Lung microvascular endothelial cell (primary cell): ENCODE measurements around the gene FRMPD3. TPM values are rescaled to one million over a fixed set of nuclear protein-coding genes. Genes with fewer than 3 reads are reported as not detected.
A peak's percentile ranks its signal among the peaks of the same experiment; 100 is the strongest.
"Not testable (repeated sequence)": the region's sequence is repeated elsewhere in the genome, so short reads cannot be mapped to it uniquely, and the experiment has no call there.

Source experiments
- DNase-seq, 2 donors: peaks; one replicate each; pipeline versions ENCODE4 v3.0.0 to v3.0.0-alpha.2; 2010; ENCODE audit warnings: low read depth in 2 of 2
- total RNA-seq: library from RNA; depleted of rRNA; stranded (reverse); fragments of >200 nt; gene quantifications from 2 replicates; pipeline ENCODE4 v1.2.1, GENCODE V29; 2014

The FRMPD3 gene
- not detected in 2 replicates for total RNA-seq

DNA sequence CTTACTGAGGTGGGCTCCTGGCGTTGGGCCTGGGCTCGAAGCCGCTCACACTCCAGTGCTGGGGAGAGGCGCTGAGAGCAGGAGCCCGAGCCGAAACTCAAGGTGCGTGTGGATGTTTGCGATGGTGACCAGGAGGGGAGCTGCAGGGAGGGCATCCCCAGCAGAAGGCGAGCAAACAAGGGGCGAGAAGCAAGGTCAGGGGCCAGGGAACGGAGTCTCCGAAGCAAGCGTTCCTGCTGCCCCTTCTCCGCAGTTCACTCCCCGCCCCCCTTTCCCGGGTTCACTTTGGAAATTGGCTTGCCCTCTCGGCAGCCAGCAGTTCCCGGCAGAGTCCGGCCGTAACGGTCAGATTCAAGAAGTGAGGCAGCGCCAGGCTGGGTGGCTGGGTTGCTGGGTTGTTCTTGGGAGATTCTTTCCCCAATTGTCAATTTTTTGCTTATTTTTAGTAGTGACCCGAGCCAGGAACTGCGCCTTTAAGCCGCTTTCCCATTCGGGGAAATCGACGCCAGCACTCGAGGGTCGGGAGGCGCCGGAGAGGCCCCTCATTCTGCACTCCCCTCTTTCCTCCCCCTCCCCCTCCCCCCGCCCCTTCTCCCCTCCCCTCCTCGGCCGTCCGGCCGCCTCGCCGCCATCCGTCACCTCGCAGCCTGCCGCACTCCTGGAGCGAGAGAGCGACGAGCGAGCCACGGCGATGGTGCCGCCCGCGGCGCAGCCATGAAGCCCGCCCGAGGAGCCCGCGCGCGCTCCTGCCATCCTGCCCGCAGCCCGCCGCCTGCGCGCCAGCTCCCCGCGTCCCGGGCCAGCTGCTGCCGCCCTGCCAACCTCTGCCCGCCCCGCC lies at the start of gene FRMPD3:
Gene FRMPD3 (plus strand): TSS at position 655 of the 838 bp plus-strand sequence. CDS start 76,937 bp downstream, outside the sequence.
- DNase-seq: peak; percentile 3 to 13

DNA sequence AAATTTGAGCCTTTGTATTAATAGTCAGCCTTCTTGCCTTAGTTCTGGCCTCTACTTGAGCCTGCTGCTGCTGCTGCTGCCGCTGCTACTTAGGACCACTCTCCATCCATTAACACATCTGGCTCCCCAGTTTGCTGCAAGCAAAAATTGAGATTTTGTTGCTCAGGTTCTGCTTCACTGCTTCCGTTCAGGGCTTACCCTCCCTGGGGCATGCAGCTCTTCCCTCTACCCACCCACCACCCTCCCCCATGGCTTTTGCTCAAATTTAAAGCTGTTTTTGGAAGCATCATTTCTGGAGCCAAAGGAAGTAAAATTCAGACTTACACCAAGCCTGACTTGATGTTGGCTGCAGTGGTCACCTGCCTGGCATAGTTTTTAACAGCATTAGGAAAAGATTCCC lies 28.9 kb upstream of the FRMPD3 start:
- no peak for DNase-seq

GRCh38 chrX:107421337-107421861 lies 28.1 kb upstream of the FRMPD3 start:
- no peak for DNase-seq

- DNase-seq: peak; percentile 42 to 48
These were observed 20.4 kb upstream of the FRMPD3 start for GRCh38 chrX:107429090-107429489.

- no peak for DNase-seq
These were observed 9.3 kb upstream of the FRMPD3 start for GRCh38 chrX:107440187-107440586.

GRCh38 chrX:107440692-107441091 lies 8.8 kb upstream of the FRMPD3 start:
- no peak for DNase-seq

DNA sequence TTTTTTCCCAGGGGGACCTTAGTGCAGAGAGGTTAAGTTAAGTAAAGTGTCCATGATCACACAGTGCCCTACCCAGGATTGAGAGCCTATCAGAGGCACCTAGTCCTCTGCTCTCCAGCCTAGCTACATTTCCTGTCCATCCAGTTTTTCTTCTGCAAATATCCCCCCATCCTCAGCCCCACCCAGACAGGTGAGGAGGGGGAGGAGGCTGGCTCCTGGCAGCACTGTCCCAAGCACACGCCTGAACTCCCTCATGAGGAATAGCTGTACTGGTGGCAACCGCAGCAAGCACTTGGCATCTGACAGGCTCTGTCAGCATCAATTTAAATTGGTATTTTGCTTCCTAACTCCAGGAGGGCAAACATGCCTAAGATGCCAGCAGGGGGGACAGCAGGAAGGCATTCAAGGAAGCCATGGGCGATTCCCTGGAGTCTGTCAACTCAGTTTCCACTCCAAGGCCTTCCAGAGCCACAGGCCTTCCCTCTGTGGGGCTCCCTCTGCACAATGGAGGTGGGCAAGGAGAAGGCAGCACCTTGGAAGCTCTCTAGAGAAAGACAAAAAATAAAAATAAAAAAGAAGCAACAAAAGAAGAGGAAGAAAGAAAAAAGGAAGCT lies 6.4 kb upstream of the FRMPD3 start:
- DNase-seq: no peak

GRCh38 chrX:107445146-107445545 lies 4.3 kb upstream of the FRMPD3 start:
- DNase-seq: no peak

- no peak for DNase-seq
These were observed 3.8 kb upstream of the FRMPD3 start for GRCh38 chrX:107445631-107446030.

GRCh38 chrX:107447642-107448041 lies 1.8 kb upstream of the FRMPD3 start:
- DNase-seq: no peak

DNA sequence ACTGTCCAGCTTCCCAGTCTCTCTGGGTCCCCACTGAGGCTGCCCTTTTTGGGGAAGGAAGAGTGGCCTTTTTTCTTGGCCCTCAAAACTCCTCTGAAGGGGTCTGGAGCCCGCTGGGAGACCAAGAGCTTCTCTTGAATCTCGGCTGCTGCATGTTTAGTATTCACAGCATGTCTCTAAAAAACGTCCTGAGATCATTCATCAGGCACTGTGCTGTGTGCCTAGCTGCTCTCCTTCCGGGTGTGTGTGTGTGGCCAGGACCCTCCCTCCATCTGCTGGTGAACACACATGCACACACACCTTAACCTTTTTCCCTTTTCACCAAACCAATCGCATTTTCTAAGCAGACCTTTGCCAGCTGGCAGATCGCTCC lies 841 bp upstream of the FRMPD3 start:
- DNase-seq: no peak

GRCh38 chrX:107450823-107451509 lies 1.5 kb downstream of the FRMPD3 start:
- no peak for DNase-seq

DNA sequence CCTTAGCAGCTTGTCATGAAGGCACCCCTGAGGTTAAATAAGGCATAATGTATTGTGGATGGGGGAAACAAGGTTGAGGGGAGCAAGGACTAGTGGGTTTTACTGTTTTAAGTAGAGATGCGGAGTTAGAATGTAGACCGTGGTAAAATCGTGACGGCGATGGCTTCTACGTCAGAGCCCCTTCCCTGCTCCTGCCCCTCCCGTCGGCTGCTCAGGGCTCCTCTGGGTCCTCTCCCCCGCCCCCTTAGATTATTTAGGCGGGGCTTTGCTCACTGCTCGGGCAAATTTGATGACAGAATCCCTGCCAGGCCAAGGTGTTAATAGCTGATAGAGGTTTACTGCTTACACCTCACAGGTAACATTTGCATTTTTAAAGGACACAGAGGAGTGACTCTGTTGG lies 2.3 kb downstream of the FRMPD3 start:
- no peak for DNase-seq

GRCh38 chrX:107452581-107452980 lies 3.1 kb downstream of the FRMPD3 start:
- DNase-seq: no peak

DNA sequence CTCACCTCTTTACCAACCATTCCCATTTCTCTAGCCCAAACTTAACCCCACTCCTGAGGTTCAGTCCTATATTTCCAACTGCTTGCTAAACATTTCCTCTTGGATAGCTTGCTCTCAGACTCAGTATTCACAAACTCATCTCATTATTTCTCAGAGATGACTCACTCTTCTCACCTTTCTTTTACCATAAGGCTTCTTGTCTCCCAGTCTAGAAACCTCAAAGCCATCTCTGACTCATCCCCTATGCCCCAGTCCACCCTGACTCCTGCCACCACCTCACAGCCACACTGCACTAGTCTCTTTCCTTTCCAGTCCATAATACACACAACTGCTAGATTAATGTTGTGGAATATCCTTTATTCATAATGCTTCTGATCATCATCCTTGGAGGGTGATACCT lies 4.8 kb downstream of the FRMPD3 start:
- DNase-seq: no peak

DNA sequence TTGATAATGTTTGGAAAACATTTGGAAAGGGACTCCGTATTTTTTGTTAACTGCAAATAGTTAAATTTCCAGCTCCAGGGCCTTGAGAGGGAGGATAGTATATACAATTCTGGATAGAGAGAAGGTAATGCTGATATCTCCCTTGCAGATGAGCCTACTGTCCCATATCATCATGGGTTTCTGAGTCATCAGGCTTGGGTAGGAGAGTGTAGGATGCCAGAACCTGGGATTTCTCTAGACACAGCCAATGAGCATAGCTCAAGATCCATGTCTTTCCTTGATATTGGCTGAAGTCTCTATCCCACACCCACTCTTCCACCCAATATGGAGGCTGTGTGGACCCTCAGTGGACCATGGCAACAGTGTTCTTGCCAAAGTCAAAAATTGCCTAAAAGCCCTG lies 7.8 kb downstream of the FRMPD3 start:
- DNase-seq: no peak

DNA sequence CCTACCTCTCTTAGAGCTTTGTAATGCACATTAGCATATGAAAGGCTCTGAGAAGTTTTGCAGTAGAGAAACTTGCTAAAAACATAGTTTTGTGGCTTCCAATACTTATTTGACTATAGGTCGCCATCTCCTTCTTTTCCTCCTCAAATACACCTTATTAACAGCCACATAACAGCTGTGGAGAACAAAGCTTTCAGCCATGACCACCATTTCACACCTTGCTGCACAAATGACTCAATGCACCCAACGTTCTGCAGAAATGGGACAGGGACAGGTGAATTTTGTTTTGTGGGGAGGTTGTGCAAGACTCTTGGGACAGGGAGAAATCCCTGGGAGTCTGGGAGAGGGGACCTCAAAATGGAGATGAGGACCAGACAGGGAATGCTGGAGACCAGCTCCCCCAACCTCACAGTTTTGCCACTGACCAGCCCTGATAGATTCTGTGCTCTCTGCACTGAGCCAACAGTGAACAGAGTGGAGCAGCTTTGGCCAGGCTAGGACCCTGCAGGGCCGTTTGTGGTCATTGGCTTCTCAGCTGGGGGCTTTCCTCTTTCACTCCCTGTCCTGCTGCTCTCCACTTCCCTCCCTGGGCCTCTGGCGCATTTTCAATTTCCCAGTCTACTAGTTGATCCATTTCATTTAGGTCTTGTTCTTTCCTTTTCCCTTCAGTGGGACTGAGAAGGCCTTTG lies 16.6 kb downstream of the FRMPD3 start:
- no peak for DNase-seq

DNA sequence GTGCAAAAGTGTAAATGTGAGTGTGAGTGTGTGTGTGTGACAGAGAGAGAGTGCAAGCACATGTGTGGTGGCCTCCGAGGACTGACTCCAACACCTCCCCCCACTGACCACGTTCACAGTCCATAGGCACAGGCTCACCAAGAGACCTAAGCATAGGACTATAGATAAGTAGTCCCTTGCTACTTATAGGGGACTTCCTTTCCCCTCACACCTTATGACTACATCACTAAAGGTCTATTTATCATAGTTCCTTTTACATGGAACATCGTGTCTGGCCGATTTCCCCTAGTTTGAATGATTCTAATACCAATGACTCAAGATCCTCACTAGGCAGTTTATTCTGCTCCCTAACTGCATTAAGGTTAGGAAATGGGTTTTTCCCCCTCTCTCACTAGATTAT lies 17.8 kb downstream of the FRMPD3 start:
- DNase-seq: no peak

DNA sequence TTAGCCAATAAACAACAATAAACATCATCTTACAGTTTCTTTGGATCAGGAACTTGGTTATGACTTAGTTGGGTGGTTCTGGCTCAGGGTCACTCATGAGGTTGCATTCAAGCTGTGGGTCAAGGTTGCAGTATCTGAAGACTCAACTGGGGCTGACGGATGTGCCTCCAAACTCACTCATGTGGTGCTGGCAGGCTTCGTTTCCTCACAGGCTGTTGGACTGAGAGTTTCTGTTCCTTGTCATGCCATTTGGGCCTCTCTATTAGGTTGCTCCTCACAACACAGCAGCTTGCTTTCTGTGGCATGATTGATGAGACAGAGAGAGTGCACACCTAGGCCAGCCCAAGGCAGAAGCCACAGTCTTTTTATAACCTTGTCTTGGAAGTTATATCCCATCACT lies 20.7 kb downstream of the FRMPD3 start:
- no peak for DNase-seq

- no peak for DNase-seq
These were observed 21.5 kb downstream of the FRMPD3 start for GRCh38 chrX:107470971-107471370.

- DNase-seq: not testable (repeated sequence)
These were observed 22.0 kb downstream of the FRMPD3 start for GRCh38 chrX:107471420-107471819.

- no peak for DNase-seq
These were observed 28.0 kb downstream of the FRMPD3 start for GRCh38 chrX:107477406-107477805.
